ENCODE results near the gene LRRC4C.

LRRC4C gene

DNA sequence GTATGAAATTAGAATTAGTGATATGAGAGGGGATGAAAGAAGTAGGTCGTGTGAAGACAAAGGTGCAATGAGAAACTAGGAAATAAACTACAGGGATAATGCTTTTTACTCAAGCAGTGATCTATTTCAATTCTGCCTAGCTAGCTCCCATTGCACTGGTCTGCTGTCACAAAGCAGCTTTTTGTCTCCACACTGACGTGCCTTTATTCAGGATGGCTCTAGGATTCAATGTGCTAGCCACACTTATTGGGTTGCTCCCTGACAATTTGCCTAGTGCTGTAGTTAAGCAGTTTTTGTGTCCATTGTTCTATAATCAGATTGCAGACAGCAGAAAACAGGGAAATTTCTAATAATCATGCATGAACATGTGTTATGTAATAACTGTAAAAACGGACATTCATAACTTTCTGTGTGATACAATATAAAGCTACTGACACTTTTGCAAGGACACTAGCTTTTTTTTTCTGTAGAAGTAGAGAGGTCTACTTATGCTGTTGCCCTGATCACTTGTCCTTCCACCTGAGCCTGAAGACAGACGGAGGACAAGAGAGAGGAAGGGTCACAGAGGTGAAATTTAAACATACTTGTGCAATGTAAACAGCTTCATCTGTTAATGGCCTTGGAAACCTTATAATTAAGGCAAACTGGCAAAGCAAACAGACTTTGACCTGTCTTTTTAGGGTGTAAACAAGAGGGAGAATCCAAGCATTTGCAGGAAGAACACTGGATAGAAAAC is 269.6 kb downstream of the LRRC4C start:
- TF ChIP-seq, protein P1, sequence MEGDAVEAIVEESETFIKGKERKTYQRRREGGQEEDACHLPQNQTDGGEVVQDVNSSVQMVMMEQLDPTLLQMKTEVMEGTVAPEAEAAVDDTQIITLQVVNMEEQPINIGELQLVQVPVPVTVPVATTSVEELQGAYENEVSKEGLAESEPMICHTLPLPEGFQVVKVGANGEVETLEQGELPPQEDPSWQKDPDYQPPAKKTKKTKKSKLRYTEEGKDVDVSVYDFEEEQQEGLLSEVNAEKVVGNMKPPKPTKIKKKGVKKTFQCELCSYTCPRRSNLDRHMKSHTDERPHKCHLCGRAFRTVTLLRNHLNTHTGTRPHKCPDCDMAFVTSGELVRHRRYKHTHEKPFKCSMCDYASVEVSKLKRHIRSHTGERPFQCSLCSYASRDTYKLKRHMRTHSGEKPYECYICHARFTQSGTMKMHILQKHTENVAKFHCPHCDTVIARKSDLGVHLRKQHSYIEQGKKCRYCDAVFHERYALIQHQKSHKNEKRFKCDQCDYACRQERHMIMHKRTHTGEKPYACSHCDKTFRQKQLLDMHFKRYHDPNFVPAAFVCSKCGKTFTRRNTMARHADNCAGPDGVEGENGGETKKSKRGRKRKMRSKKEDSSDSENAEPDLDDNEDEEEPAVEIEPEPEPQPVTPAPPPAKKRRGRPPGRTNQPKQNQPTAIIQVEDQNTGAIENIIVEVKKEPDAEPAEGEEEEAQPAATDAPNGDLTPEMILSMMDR (conservative IDR thresholded peaks at IDR 0.05; ENCODE audit: low read depth): no peak
- DNase-seq (ENCODE audit: low spot score): no peak
- POLR2A ChIA-PET (ENCODE audit: low non-redundant PET): no interaction called here
- CTCF ChIA-PET: no interaction called here
- no peak overlapping the region for H3K27ac ChIP-seq

DNA sequence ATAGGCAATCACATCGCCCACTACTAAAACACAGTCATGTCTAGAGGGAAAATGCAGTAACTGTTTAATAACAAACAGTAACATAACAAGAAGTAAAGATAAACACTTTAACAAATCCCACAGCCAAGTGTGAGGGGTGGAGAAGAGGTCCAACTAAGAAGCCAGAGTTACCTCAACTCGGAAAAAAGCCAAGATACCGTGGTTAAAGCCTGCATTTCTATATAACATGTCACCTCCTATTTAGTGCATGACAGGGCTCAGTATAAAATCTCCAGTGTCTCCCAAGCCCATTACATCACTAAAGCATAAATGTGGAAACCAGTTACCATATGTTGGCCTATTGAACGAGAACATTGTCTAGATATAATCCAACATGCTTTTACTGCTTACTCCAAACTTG is 281.7 kb downstream of the LRRC4C start:
- POLR2A ChIA-PET (ENCODE audit: low non-redundant PET): no interaction called here
- TF ChIP-seq, protein P1 (conservative IDR thresholded peaks at IDR 0.05; ENCODE audit: low read depth): no peak

DNA sequence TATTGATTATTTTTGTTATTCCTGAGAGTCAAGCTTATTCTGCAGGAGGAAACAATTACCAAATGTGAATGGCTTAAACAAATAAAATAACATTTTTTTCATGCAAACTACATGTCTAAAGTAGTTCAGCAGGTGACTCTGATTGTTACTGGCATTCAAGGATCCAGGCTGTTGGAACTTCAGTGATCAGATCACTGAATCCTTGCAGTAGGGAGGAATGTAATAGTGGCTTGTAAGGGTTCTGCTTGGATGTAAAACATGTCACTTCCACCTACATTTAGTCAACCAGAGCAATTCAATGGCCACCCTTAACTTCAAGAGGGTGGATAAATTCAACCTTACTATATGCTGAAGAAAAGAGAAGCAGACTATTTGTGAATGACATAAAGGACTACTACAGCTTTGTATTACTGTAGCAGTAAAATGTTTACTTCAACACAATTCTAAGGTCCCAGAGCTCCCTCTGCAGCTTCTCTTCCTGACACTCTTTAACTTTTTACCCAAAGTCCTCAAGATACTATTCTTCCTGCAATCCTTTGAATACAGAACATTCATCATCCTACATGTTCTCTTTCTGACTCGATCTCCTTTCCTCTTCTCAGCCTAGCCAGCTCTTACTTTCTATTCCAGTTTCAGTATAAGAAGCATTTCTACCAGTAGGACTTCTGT is 284.0 kb downstream of the LRRC4C start:
- peak; percentile 5 for DNase-seq (ENCODE audit: low spot score)
- H3K27ac ChIP-seq: no peak overlapping the region
- TF ChIP-seq, protein P1 (conservative IDR thresholded peaks at IDR 0.05; ENCODE audit: low read depth): no peak
- CTCF ChIA-PET: interaction anchor here (0.7 to 1.4 kb wide), 5 partner anchors 209 to 872 kb away, joined by 3 to 8 read pairs (median 5); no protein-coding TSS in a partner anchor
- POLR2A ChIA-PET (ENCODE audit: low non-redundant PET): no interaction called here

More for the DNA sequence above, 281.7 kb downstream of the LRRC4C start:
- CTCF ChIA-PET: no interaction called here
- DNase-seq (ENCODE audit: low spot score): no peak
- H3K27ac ChIP-seq: no peak overlapping the region

DNA sequence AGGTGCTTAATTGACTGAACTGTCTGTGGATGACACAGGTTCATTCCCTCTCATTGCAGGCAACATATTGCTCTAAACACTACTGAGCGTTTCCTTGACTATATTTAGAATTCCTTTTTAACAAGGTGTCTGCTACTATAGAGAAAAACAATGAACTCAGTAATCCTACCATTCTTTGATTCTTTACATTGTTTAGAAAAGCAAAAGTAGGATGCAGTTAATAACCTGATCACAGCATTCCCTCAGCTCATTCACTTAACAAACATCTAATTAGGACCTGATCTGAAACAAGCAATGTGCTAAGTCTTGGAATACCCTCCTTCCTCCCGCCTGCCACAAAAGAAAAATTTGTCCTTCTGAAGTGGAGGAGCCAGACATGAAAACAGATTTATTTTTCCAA is 313.1 kb downstream of the LRRC4C start:
- DNase-seq (ENCODE audit: low spot score): no peak
- CTCF ChIA-PET: no interaction called here
- POLR2A ChIA-PET (ENCODE audit: low non-redundant PET): no interaction called here
- no peak overlapping the region for H3K27ac ChIP-seq
- TF ChIP-seq, protein P1 (conservative IDR thresholded peaks at IDR 0.05; ENCODE audit: low read depth): no peak

DNA sequence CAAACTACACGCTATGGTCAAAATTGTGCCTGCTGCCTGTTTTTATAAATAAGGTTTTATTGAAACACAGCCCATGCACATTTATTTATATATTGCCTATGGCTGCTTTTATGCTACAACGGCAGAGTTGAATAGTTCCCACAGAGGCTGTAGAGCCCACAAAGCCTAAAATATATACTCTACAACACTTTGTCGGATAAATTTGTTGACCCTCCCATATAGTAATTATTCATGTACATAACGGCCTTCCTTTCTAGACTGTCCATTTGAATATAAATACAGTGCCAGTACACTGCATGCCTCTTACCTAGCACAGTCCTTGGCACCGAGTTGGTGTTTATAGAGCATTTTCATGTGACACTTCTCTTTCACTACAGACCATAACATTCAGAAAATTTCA is 314.0 kb downstream of the LRRC4C start:
- no peak overlapping the region for H3K27ac ChIP-seq
- TF ChIP-seq, protein P1 (conservative IDR thresholded peaks at IDR 0.05; ENCODE audit: low read depth): no peak
- CTCF ChIA-PET: no interaction called here
- POLR2A ChIA-PET (ENCODE audit: low non-redundant PET): no interaction called here
- no peak for DNase-seq (ENCODE audit: low spot score)

DNA sequence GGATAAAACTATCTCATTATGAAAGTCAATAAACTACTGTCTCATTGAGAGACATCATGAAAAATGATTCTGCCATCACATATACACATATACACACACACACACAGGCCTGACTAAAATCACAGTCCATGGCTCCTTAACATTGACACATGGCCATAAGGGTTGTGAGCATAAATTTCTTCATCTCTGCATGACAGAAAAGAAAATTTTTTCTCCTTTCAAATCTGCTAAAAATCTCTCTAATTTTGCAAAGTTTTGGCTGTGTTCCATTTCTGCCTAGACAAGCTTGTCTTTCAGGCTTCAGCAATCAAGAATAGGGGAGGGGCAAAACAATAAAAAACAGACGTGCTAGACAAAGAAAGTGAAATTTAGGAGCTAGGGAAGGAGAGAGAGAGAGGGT is 324.5 kb downstream of the LRRC4C start:
- ChIA-PET POLR2A (ENCODE audit: low non-redundant PET) (interaction anchor here (0.7 kb wide), 1 partner anchor 78 kb away, joined by 3 read pairs; no protein-coding TSS in a partner anchor), CTCF (no interaction called here)
- TF ChIP-seq, protein P1 (conservative IDR thresholded peaks at IDR 0.05; ENCODE audit: low read depth): no peak
- DNase-seq (ENCODE audit: low spot score): no peak
- H3K27ac ChIP-seq: no peak overlapping the region
